ENCODE data around the gene KRT80. TPM values are rescaled to one million over a fixed set of nuclear protein-coding genes. Genes with fewer than 3 reads are reported as not detected.

KRT80 gene
- total RNA-seq, 2 donors from 2014 or later, result not detected

DNA sequence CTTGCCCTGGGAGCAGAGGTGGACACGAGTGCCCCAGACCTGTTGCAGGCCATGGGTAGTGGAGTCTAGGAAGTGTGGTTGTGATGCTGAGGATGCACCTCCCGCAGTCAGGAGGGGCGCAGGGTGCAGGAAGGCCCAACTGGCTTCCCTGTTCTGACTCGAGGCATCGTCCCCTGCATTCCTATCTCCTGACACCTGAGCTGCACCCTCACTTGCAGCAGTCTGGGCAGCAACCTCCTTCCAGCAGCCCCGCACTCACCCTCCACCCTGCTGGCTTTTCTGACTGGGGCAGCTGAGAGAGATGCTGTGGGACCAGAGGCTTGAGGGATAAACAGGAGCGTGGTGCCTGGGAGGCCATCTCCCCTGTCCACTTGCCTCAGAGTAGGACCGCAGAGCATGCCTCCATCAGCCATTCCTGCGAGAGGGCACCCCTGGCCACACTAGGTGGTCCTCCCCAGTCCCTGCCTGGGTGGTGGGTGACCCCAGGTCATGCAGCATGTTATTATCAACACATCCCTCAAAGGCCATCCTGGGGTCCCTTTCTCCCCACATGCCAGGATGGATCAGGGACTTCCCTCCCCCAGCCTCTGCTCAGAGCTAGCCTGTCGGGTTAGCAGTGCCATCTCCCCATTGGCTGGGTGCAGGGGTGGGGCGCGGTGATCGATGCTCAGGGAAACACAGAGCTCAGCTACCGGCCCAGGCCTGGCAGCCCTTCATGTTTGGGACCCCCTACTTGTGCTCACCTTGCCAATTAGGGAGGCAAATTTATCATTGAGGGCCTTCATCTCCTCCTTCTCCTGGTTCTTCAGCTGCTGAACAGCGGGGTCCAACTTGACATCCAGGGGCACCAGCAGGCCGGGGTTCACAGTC, 719 bp downstream of the KRT80 start:
- H3K9me3 ChIP-seq (ENCODE audit: control insufficient read depth, low read length, poor library complexity, severe bottlenecking), result no peaks in the 10 kb centered on the region
- peaks cover 34% of the 10 kb centered on the region for H3K27me3 Mint-ChIP-seq
- H3K36me3 Mint-ChIP-seq (ENCODE audit: low read depth), result no peaks in the 10 kb centered on the region
- no peak for DNase-seq
- ATAC-seq, result no peak
- no peak overlapping the region for H3K27ac Mint-ChIP-seq
- peaks cover 10% of the 10 kb centered on the region for H3K4me1 Mint-ChIP-seq
- no peak overlapping the region for H3K4me3 Mint-ChIP-seq

DNA sequence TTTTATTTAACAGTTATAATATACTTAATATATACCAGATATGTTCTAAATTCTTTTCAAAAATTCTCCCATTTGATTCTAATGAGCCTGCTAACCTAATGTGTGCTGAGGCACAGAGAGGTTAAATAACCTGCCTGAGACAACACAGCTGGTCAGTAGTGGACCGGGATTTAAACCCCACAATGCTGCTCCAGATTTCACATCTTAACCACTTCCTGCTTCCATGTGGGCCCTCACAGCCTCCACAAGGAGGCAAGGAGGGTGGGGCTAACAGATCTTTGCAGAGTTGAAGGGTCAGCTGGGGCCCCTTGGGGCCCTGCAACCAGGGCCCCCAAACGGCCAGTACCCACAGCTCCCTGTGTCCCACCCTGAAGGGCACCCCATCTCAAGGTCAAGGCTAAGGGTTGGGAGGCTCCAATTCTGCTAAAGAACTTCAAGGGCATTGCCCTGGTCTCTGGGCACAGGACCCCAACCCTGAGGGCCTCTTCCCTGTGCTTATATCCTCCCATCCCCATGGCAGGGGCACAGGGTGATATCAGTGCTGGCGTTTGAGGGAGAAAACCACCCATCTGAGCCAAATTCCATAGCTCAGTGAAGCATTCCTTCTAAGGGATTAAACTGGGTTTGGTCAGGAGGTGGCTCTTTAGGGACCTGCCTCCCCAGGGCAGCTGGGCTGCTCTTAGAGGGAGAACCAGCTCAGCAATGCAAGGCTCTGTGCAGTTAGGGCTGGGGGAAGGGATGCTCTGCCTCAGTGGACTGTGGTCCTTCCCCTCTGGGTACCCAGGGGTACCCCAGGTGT, 2.2 kb downstream of the KRT80 start:
- H3K4me3 Mint-ChIP-seq, result no peak overlapping the region
- H3K4me1 Mint-ChIP-seq, result peaks cover 9% of the 10 kb centered on the region
- H3K27me3 Mint-ChIP-seq, result peaks cover 26% of the 10 kb centered on the region
- DNase-seq (no peak), ATAC-seq (no peak)
- no peaks in the 10 kb centered on the region for H3K9me3 ChIP-seq (ENCODE audit: control insufficient read depth, low read length, poor library complexity, severe bottlenecking)
- no peaks in the 10 kb centered on the region for H3K36me3 Mint-ChIP-seq (ENCODE audit: low read depth)
- no peak overlapping the region for H3K27ac Mint-ChIP-seq

DNA sequence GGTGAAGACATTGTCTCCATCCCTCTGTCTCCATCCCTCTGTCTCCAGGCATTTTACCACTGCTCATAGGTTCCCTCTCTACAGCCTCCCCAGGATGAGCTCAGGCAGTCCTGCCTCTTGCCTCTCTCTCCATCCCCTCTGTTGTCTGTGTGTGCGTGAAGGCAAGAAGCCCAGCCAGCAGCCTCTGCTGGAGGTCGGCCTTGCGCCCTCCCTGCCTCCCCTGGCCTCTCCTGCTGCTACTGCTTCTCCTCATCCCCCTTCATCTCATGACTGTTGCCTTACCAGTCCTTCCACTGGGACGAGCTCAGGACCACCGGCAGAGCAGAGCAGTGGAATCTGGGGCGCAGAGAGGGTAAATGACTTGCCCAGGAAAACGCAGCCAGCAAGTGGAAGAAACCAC, 3.2 kb downstream of the KRT80 start:
- no peak overlapping the region for H3K27ac Mint-ChIP-seq
- peaks cover 9% of the 10 kb centered on the region for H3K4me1 Mint-ChIP-seq
- no peak overlapping the region for H3K4me3 Mint-ChIP-seq
- no peak for DNase-seq
- H3K9me3 ChIP-seq (ENCODE audit: control insufficient read depth, low read length, poor library complexity, severe bottlenecking), result no peaks in the 10 kb centered on the region
- ATAC-seq, result no peak
- H3K36me3 Mint-ChIP-seq (ENCODE audit: low read depth), result no peaks in the 10 kb centered on the region
- H3K27me3 Mint-ChIP-seq, result peaks cover 21% of the 10 kb centered on the region

DNA sequence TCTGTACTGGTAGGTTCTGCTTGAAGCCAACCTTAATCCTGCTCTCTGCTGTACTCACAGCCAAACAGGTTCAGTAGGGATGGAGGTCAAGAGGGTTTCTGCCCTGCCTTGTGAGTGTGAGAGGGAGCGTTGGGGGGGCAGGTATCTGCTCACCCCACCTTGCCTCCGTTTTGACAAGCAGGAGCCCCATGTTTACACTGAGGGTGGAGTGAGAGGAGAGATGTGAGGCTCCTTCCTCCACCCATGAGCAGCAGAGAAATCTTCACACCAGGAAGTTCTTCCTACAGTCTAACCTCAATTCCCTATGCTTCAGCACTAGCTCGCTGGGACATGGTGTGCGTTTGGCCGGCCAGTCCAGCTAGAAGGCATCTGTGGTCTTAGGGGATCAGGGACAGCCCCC, 4.2 kb downstream of the KRT80 start:
- no peaks in the 10 kb centered on the region for H3K36me3 Mint-ChIP-seq (ENCODE audit: low read depth)
- H3K4me3 Mint-ChIP-seq, result no peak overlapping the region
- H3K27ac Mint-ChIP-seq, result no peak overlapping the region
- ATAC-seq, result no peak
- H3K4me1 Mint-ChIP-seq, result peaks cover 6% of the 10 kb centered on the region
- peaks cover 12% of the 10 kb centered on the region for H3K27me3 Mint-ChIP-seq
- no peak for DNase-seq
- H3K9me3 ChIP-seq (ENCODE audit: control insufficient read depth, low read length, poor library complexity, severe bottlenecking), result no peaks in the 10 kb centered on the region

DNA sequence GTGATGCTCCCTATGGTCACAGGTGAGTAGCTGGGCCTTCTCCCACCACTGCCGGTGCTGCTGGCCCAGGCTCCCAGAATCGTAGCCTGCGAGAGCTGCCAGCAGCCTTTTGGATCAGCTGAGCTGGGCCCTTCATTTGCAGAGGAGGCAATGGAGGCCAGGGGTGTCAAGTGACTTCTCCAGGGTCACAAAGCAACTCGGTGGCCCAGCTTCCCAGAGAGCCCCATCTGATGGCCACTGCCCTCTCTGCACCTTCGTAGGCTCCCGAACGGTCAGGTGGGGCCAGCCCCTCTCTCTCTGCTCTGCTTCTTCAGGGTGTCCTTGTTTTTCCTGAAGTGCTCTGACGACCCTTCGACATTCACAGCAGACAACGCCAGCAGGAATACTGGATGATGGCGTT, 4.6 kb downstream of the KRT80 start:
- no peaks in the 10 kb centered on the region for H3K36me3 Mint-ChIP-seq (ENCODE audit: low read depth)

DNA sequence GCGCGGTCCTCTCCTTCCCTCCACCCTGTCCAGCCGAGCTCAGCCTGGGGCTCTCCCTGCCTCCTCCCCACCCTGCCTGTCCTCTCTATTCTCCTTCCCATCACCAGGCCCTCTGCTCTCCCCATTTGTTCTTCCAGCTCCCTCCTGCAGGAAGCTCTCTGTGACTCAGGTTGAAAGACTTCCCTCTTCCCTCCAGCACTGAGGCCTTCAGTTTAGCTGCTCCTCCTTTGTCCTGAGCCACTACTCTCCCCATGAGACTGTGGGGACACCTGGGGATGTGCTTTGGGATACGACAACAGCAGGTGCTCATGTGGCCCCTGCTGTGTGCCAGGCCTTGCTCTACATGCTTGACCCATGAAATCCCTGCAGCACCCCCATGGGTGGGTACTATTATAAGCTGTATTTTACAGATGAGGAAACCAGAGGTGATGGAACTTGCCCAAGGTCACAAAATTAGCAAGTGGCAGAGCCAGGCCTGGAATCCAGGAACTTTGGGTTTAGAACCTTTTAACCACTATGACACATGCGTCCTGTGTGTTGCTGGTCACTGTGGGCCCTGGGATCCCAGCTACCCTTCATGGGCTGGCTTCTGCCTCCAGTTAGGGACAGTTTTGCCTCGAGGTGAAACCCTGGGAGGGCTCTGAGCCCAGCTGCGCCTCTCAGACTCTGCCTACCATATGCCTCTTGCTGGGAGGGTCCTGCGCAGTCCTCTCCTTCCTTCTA, 5.5 kb downstream of the KRT80 start:
- H3K27ac Mint-ChIP-seq, result peak overlapping the region; percentile 3
- H3K9me3 ChIP-seq (ENCODE audit: control insufficient read depth, low read length, poor library complexity, severe bottlenecking), result no peaks in the 10 kb centered on the region
- H3K36me3 Mint-ChIP-seq (ENCODE audit: low read depth), result no peaks in the 10 kb centered on the region
- no peak overlapping the region for H3K4me3 Mint-ChIP-seq
- peaks cover 3% of the 10 kb centered on the region for H3K4me1 Mint-ChIP-seq
- H3K27me3 Mint-ChIP-seq, result peaks cover 16% of the 10 kb centered on the region
- DNase-seq (no peak), ATAC-seq (no peak)

More for the DNA sequence above, 4.6 kb downstream of the KRT80 start:
- H3K4me3 Mint-ChIP-seq, result no peak overlapping the region
- no peak for DNase-seq
- peak overlapping the region; percentile 3 for H3K27ac Mint-ChIP-seq
- H3K9me3 ChIP-seq (ENCODE audit: control insufficient read depth, low read length, poor library complexity, severe bottlenecking), result no peaks in the 10 kb centered on the region
- peaks cover 3% of the 10 kb centered on the region for H3K4me1 Mint-ChIP-seq
- peaks cover 11% of the 10 kb centered on the region for H3K27me3 Mint-ChIP-seq
- ATAC-seq, result no peak

DNA sequence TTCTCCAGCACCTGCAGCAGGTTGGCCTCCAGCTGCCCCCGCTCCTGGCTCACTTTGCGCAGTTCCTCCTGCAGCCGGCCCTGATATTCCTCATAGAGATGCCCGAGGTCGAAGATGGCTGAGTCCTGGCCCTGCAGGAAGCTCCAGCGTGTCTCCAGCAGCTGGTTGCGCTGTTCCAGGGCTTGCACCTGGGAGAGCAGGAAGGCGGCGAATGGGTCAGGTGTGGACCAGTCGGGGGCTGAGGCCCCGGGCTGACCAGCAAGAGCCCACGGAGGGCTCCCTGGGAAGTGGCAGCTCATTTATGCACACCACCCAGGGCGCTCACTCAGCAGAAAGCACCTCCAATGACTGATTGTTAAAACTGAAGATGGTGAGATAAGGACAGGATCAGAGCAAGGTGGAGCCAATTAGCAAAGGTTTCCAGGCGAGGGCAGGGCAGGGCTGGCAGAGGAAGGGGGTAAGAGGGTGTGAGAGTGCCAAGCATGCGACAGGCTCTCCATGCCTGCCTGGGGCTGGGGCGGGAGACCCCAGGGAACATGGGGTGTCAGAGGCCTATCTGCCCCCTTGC, 6.3 kb downstream of the KRT80 start:
- H3K4me1 Mint-ChIP-seq, result peaks cover 3% of the 10 kb centered on the region
- no peaks in the 10 kb centered on the region for H3K36me3 Mint-ChIP-seq (ENCODE audit: low read depth)
- H3K4me3 Mint-ChIP-seq, result no peak overlapping the region
- H3K27ac Mint-ChIP-seq, result no peak overlapping the region
- DNase-seq, result no peak
- ATAC-seq, result no peak
- no peaks in the 10 kb centered on the region for H3K9me3 ChIP-seq (ENCODE audit: control insufficient read depth, low read length, poor library complexity, severe bottlenecking)
- peaks cover 10% of the 10 kb centered on the region for H3K27me3 Mint-ChIP-seq

DNA sequence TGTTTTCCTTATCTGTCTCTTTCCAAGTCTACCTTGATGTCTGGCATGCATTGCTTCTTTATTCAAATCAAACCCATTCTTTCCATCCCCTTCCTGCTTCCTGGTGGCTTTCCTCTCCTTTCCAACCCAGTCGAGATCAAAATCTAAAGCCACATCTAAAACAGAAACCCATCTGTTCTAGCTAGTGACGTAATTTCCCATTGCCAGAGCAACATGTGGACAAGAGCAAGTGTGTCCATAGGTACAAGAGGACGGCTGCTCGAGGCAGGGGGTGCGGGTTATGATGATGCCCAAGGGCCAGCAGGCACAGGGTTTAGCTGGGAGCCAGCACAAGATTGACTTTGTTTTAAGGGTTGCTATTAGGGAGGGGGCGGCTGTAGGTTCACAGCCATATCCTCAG, 7.0 kb downstream of the KRT80 start:
- Mint-ChIP-seq H3K36me3 (ENCODE audit: low read depth) (no peaks in the 10 kb centered on the region), H3K4me3 (no peak overlapping the region), H3K27me3 (peaks cover 7% of the 10 kb centered on the region), H3K27ac (no peak overlapping the region), H3K4me1 (peaks cover 4% of the 10 kb centered on the region)
- no peaks in the 10 kb centered on the region for H3K9me3 ChIP-seq (ENCODE audit: control insufficient read depth, low read length, poor library complexity, severe bottlenecking)
- ATAC-seq (no peak), DNase-seq (no peak)

DNA sequence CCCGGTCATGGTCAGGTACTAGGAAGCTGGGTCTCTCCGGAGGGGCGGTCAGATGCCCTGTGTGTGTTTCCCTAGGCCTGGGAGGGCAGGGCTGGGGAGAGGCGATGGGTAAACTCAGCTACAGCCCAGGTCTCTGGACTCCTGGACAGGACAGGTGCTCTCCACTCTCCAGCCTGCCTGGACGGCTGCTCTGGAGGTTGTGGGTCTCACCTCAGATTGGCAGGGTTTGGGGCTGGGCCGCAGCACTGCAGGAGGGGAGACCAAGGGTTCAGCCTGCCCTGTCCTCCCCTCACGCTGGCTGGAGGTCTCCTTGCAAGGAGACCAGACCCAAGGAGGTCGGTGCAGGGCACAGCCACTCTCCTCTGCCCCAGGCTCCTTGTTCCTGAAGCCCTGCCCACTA, 7.8 kb downstream of the KRT80 start:
- ATAC-seq (no peak), DNase-seq (no peak)
- peaks cover 7% of the 10 kb centered on the region for H3K27me3 Mint-ChIP-seq
- no peaks in the 10 kb centered on the region for H3K9me3 ChIP-seq (ENCODE audit: control insufficient read depth, low read length, poor library complexity, severe bottlenecking)
- H3K4me1 Mint-ChIP-seq, result peaks cover 5% of the 10 kb centered on the region
- no peak overlapping the region for H3K27ac Mint-ChIP-seq
- no peak overlapping the region for H3K4me3 Mint-ChIP-seq
- no peaks in the 10 kb centered on the region for H3K36me3 Mint-ChIP-seq (ENCODE audit: low read depth)

DNA sequence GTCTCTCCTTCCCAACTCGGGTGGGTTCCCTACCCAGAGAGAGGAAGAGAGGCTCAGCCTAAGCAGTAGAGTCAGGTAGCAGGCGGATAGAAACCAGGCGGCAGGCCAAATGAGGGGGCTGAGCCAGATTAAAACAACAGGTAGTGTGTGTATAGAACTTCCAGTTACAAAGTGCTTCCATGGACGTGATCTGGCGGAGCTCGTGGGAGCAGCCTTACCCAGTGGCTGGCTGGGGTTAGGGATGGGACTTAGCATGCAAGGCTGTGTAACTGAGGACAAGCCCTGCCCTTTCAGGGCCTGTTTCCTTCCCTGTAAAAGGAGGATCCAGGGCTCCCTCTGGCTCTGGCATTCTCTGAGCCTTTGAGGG, 8.3 kb downstream of the KRT80 start:
- ATAC-seq, result no peak
- peaks cover 5% of the 10 kb centered on the region for H3K4me1 Mint-ChIP-seq
- no peak for DNase-seq
- no peak overlapping the region for H3K4me3 Mint-ChIP-seq
- peaks cover 9% of the 10 kb centered on the region for H3K27me3 Mint-ChIP-seq
- no peaks in the 10 kb centered on the region for H3K36me3 Mint-ChIP-seq (ENCODE audit: low read depth)
- no peak overlapping the region for H3K27ac Mint-ChIP-seq
- no peaks in the 10 kb centered on the region for H3K9me3 ChIP-seq (ENCODE audit: control insufficient read depth, low read length, poor library complexity, severe bottlenecking)

DNA sequence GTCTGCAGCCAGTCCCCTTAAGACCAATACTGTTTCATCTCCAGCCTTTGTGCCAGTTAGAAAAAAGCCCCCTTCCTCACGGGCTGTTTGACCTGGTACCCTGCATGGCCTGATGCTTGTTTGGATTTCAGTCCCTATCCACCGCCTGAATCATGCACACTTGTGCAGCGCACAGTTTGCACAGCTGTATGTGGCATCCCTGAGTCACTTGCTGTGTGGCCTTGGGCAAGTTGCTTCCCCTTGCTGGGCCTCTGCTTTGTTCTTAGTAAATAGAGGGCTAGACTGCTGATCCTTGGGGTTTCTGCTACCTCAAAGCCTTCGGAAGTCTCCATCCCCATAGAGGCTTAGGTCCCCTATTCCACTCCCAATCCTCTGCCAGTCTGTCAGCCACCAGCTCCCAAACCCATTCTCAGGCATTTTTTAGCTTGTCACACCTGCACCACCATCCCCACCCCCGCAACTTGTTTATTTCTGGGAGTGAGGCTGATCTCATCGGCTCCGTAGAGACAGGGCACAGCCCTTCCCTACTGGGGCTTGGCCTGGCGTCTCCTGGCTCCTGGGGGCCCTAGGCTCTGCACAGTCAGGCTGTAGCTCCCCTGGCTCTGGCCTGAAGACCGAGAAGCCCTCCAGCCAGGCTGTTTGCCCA, 8.8 kb downstream of the KRT80 start:
- no peaks in the 10 kb centered on the region for H3K9me3 ChIP-seq (ENCODE audit: control insufficient read depth, low read length, poor library complexity, severe bottlenecking)
- Mint-ChIP-seq H3K4me1 (peaks cover 5% of the 10 kb centered on the region), H3K27me3 (peaks cover 13% of the 10 kb centered on the region), H3K36me3 (ENCODE audit: low read depth) (no peaks in the 10 kb centered on the region), H3K27ac (no peak overlapping the region), H3K4me3 (no peak overlapping the region)
- ATAC-seq, result no peak
- no peak for DNase-seq

DNA sequence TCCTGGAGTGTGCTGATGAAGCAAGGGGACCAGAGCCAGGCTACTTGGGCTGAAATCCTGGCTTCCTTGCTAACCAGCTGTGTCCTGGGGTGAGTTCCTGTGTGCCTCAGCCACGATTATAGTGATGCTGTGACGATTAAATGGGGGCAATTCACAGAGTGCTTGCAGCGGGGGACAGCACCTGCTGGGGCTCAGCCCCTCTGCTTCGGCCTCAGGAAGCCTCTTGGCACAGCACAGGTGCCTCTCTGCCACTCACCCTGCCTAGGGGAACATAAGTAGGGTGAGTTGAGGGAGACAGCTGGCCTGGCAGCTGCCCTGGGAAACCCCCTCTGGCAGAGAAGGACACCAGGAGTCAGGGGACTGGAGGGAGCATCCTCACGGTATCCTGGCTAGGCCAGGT, 9.4 kb downstream of the KRT80 start:
- ATAC-seq (no peak), DNase-seq (no peak)
- no peaks in the 10 kb centered on the region for H3K9me3 ChIP-seq (ENCODE audit: control insufficient read depth, low read length, poor library complexity, severe bottlenecking)
- peaks cover 5% of the 10 kb centered on the region for H3K4me1 Mint-ChIP-seq
- H3K4me3 Mint-ChIP-seq, result no peak overlapping the region
- H3K27ac Mint-ChIP-seq, result no peak overlapping the region
- H3K27me3 Mint-ChIP-seq, result peaks cover 13% of the 10 kb centered on the region
- H3K36me3 Mint-ChIP-seq (ENCODE audit: low read depth), result no peaks in the 10 kb centered on the region

Measured in T-helper 17 cell (primary cell).